Loucy (cell line): ENCODE data around the gene CACHD1.

Experiments used
- H2AFZ ChIP-seq: fragments of 200-600 bp; sonication (generic); 2 replicates; pipeline ENCODE4 v1.6.0; 2016; ENCODE audit warnings: antibody characterized with exemption, mild to moderate bottlenecking, low read length, moderate library complexity
- H3F3A ChIP-seq: fragments of 200-600 bp; 2 replicates; pipeline ENCODE4 v1.6.0; 2016; ENCODE audit warnings: antibody characterized with exemption, low read depth, mild to moderate bottlenecking
- H3K27me3 ChIP-seq: fragments of 200-600 bp; sonication (generic); 2 replicates; pipeline ENCODE4 v1.6.1; 2014; ENCODE audit warnings: low read length, mild to moderate bottlenecking; ENCODE audit not compliant: insufficient read depth, poor library complexity, severe bottlenecking
- H3K36me3 ChIP-seq: fragments of 200-600 bp; sonication (generic); 2 replicates; pipeline ENCODE4 v1.6.1; 2016; ENCODE audit warnings: low read length; ENCODE audit not compliant: insufficient read depth
- H3K4me1 ChIP-seq: fragments of 200-600 bp; sonication (generic); 2 replicates; pipeline ENCODE4 v1.5.1; 2014; ENCODE audit warnings: low read length, mild to moderate bottlenecking; ENCODE audit not compliant: insufficient read depth, poor library complexity, severe bottlenecking
- H3K4me2 ChIP-seq: fragments of 200-600 bp; sonication (generic); 2 replicates; pipeline ENCODE4 v1.6.0; 2014; ENCODE audit warnings: antibody characterized with exemption, low read length, low read depth, mild to moderate bottlenecking; ENCODE audit not compliant: poor library complexity, severe bottlenecking
- H3K4me3 ChIP-seq: fragments of 200-600 bp; sonication (generic); 2 replicates; pipeline ENCODE4 v1.5.1; 2014; ENCODE audit warnings: low read length, mild to moderate bottlenecking, mixed read lengths; ENCODE audit not compliant: poor library complexity, severe bottlenecking
- H3K79me2 ChIP-seq: fragments of 200-600 bp; sonication (generic); 2 replicates; pipeline ENCODE4 v1.6.1; 2014; ENCODE audit warnings: low read length; ENCODE audit not compliant: insufficient read depth
- H3K9ac ChIP-seq: fragments of 200-600 bp; sonication (generic); 2 replicates; pipeline ENCODE4 v1.6.0; 2014; ENCODE audit warnings: mild to moderate bottlenecking, low read depth, low read length, moderate library complexity; ENCODE audit not compliant: poor library complexity, severe bottlenecking
- H3K9me2 ChIP-seq: fragments of 200-600 bp; sonication (generic); replicated peaks from 2 replicates; pipeline ENCODE4 v1.6.1; 2016; ENCODE audit warnings: low read depth, low read length, mixed read lengths
- H3K9me3 ChIP-seq: fragments of 200-600 bp; sonication (generic); 2 replicates; pipeline ENCODE4 v1.6.1; 2014; ENCODE audit warnings: mild to moderate bottlenecking, antibody characterized with exemption, low read length, low read depth; ENCODE audit not compliant: insufficient read depth
- H4K20me1 ChIP-seq: fragments of 200-600 bp; sonication (generic); 2 replicates; pipeline ENCODE4 v1.6.0; 2014; ENCODE audit warnings: antibody characterized with exemption, low read length, mild to moderate bottlenecking; ENCODE audit not compliant: insufficient read depth, poor library complexity, severe bottlenecking
- CTCF ChIP-seq: fragments of 200-600 bp; sonication (generic); conservative IDR thresholded peaks from 2 replicates; pipeline ENCODE4 v1.5.1; 2014; ENCODE audit warnings: mild to moderate bottlenecking, antibody characterized with exemption, low read length
- EZH2phosphoT487 ChIP-seq: fragments of 200-600 bp; IDR thresholded peaks from 2 replicates; pipeline ENCODE4 v1.6.1; 2018; ENCODE audit warnings: antibody characterized with exemption, mild to moderate bottlenecking, moderate library complexity, borderline replicate concordance

The CACHD1 gene

DNA sequence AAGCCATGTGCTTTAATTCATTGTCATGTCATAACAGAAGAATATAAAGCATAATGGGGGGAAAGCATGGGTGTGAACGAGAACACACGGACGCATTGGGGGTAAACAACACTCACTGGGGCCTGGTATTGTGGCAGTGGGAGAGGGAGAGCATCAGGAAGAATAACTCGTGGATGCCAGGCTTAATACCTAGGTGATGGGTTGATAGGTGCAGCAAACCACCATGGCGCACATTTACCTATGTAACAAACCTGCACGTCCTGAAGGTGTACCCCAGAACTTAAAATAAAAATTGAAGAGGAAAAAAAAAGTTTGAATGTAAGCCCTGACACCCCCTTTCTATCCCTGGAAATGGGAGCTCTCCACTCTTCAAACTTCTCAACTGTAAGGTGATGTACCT lies 34.9 kb upstream of the CACHD1 start:
- no peaks in the 10 kb centered on the region for H3K27me3 ChIP-seq
- H4K20me1 ChIP-seq: no peaks in the 10 kb centered on the region
- no peak overlapping the region for H3K4me3 ChIP-seq
- TF ChIP-seq CTCF (no peak), EZH2phosphoT487 (no peak)
- H3K4me2 ChIP-seq: no peak overlapping the region
- H3K9me2 ChIP-seq: no peaks in the 10 kb centered on the region
- H2AFZ ChIP-seq: no peak overlapping the region
- no peaks in the 10 kb centered on the region for H3K36me3 ChIP-seq
- H3K9ac ChIP-seq: no peak overlapping the region
- no peaks in the 10 kb centered on the region for H3K79me2 ChIP-seq
- peaks cover 8% of the 10 kb centered on the region for H3K4me1 ChIP-seq
- no peaks in the 10 kb centered on the region for H3F3A ChIP-seq
- no peaks in the 10 kb centered on the region for H3K9me3 ChIP-seq

- H3K27me3 ChIP-seq: no peaks in the 10 kb centered on the region
- no peak overlapping the region for H3K4me2 ChIP-seq
- H3K36me3 ChIP-seq: no peaks in the 10 kb centered on the region
- TF ChIP-seq EZH2phosphoT487 (no peak), CTCF (no peak)
- H3F3A ChIP-seq: no peaks in the 10 kb centered on the region
- no peaks in the 10 kb centered on the region for H3K79me2 ChIP-seq
- no peaks in the 10 kb centered on the region for H4K20me1 ChIP-seq
- H3K9me2 ChIP-seq: no peaks in the 10 kb centered on the region
- no peak overlapping the region for H3K4me3 ChIP-seq
- H3K9me3 ChIP-seq: no peaks in the 10 kb centered on the region
- no peak overlapping the region for H2AFZ ChIP-seq
- peaks cover 8% of the 10 kb centered on the region for H3K4me1 ChIP-seq
- H3K9ac ChIP-seq: no peak overlapping the region
Measured at GRCh38 chr1:64437453-64437852, 32.5 kb upstream of the CACHD1 start.

GRCh38 chr1:64440183-64440826 lies 29.6 kb upstream of the CACHD1 start:
- H3K9me2 ChIP-seq: no peaks in the 10 kb centered on the region
- no peak overlapping the region for H3K4me2 ChIP-seq
- no peak overlapping the region for H3K9ac ChIP-seq
- no peaks in the 10 kb centered on the region for H3K36me3 ChIP-seq
- no peaks in the 10 kb centered on the region for H3F3A ChIP-seq
- H3K4me3 ChIP-seq: no peak overlapping the region
- no peaks in the 10 kb centered on the region for H3K9me3 ChIP-seq
- TF ChIP-seq EZH2phosphoT487 (no peak), CTCF (no peak)
- H3K27me3 ChIP-seq: no peaks in the 10 kb centered on the region
- H4K20me1 ChIP-seq: no peaks in the 10 kb centered on the region
- no peaks in the 10 kb centered on the region for H3K79me2 ChIP-seq
- H3K4me1 ChIP-seq: no peaks in the 10 kb centered on the region
- no peak overlapping the region for H2AFZ ChIP-seq
